AG04450 (cell line): ENCODE data around the gene CEP95. TPM values are rescaled to one million over a fixed set of nuclear protein-coding genes. Genes with fewer than 3 reads are reported as not detected.

Experiments used
- CTCF ChIA-PET: fragments of 300-600, 350-600 bp; formaldehyde crosslinking; extraction: SDS; loops from one replicate; lab custom pipeline; 2022; ENCODE audit warnings: antibody characterized with exemption, inconsistent platforms; lab: Charles Lee
- POLR2A ChIA-PET: fragments of 350-600 bp; formaldehyde crosslinking; extraction: SDS; loops from one replicate; lab custom pipeline; 2021; ENCODE audit warnings: antibody characterized with exemption, inconsistent platforms; lab: Yijun Ruan, JAX
- DNase-seq: peaks from one replicate; pipeline ENCODE4 v3.0.0-alpha.2; 2011; ENCODE audit warnings: low read depth, low spot score
- H3K27ac ChIP-seq: one replicate; pipeline ENCODE4 v1.5.1; 2012; ENCODE audit warnings: low read depth, low read length, control low read depth
- H3K27me3 ChIP-seq: one replicate; pipeline ENCODE4 v1.6.0; 2012; ENCODE audit warnings: low read length; ENCODE audit not compliant: control insufficient read depth, insufficient read depth
- H3K4me3 ChIP-seq: 2 replicates; pipeline ENCODE4 v1.5.1; 2011; ENCODE audit warnings: mild to moderate bottlenecking, low read depth, low read length, control low read depth
- H3K9me3 ChIP-seq: 2 replicates; pipeline ENCODE4 v1.5.1; 2012; ENCODE audit warnings: low read length; ENCODE audit not compliant: control insufficient read depth, insufficient read depth
- CTCF ChIP-seq: IDR thresholded peaks from 2 replicates; pipeline ENCODE4 v1.5.1; 2011; ENCODE audit warnings: low read depth, low read length, control low read depth, inconsistent platforms
- polyA plus RNA-seq: library from polyadenylated mRNA; depleted of rRNA; stranded (reverse); fragments of >200 nt; gene quantifications from 2 replicates; pipeline ENCODE4 v1.2.3, GENCODE V29; 2011

The CEP95 gene
- polyA plus RNA-seq, 1 experiment: 29.8 TPM

- TF ChIP-seq CTCF: no peak
- Histone ChIP-seq H3K9me3 (no peaks in the 10 kb centered on the region), H3K27ac (no peak overlapping the region), H3K27me3 (no peaks in the 10 kb centered on the region), H3K4me3 (no peak overlapping the region)
- DNase-seq: no peak
- CTCF ChIA-PET: interaction anchor here (1.2 kb wide), 1 partner anchor 14 kb away, joined by 3 read pairs; no protein-coding TSS in a partner anchor
- POLR2A ChIA-PET: interaction anchor here (1.1 kb wide), 1 partner anchor 25 kb away, joined by 4 read pairs; the partner anchor contains the start of gene CEP95
Observed at GRCh38 chr17:64531955-64532371, 25.2 kb downstream of the CEP95 start.

- no peak overlapping the region for H3K4me3 ChIP-seq
- TF ChIP-seq CTCF: no peak
- no peak overlapping the region for H3K27ac ChIP-seq
- CTCF ChIA-PET: interaction anchor here (1.2 kb wide), 1 partner anchor 13 kb away, joined by 3 read pairs; no protein-coding TSS in a partner anchor
- POLR2A ChIA-PET: interaction anchor here (1.1 kb wide), 1 partner anchor 26 kb away, joined by 4 read pairs; the partner anchor contains the start of gene CEP95
- H3K9me3 ChIP-seq: no peaks in the 10 kb centered on the region
- DNase-seq: no peak
- H3K27me3 ChIP-seq: no peaks in the 10 kb centered on the region
Observed at GRCh38 chr17:64532409-64532808, 25.6 kb downstream of the CEP95 start.

- CTCF ChIA-PET: no interaction called here
- no peaks in the 10 kb centered on the region for H3K9me3 ChIP-seq
- H3K4me3 ChIP-seq: no peak overlapping the region
- DNase-seq: no peak
- peak overlapping the region; percentile 40 for H3K27ac ChIP-seq
- H3K27me3 ChIP-seq: no peaks in the 10 kb centered on the region
- POLR2A ChIA-PET: interaction anchor here (1.9 kb wide), 1 partner anchor 28 kb away, joined by 7 read pairs; the partner anchor contains the start of genes CEP95 and DDX5
- no peak for TF ChIP-seq CTCF
Observed at GRCh38 chr17:64533784-64534183, 27.0 kb downstream of the CEP95 start.

- Histone ChIP-seq H3K9me3 (no peaks in the 10 kb centered on the region), H3K27me3 (no peaks in the 10 kb centered on the region), H3K27ac (peak overlapping the region; percentile 31), H3K4me3 (no peak overlapping the region)
- CTCF ChIA-PET: no interaction called here
- no peak for DNase-seq
- TF ChIP-seq CTCF: 0 out of 2 replicates have a peak, but pooled peaks have one; percentile 4
- POLR2A ChIA-PET: interaction anchor here (1.9 kb wide), 1 partner anchor 28 kb away, joined by 7 read pairs; the partner anchor contains the start of genes CEP95 and DDX5
Observed at GRCh38 chr17:64534187-64534586, 27.4 kb downstream of the CEP95 start.

- TF ChIP-seq CTCF: no peak
- H3K27ac ChIP-seq: no peak overlapping the region
Observed at GRCh38 chr17:64535357-64535756, 28.6 kb downstream of the CEP95 start.

More at GRCh38 chr17:64535357-64535756, 28.6 kb downstream of the CEP95 start:
- CTCF ChIA-PET: no interaction called here
- POLR2A ChIA-PET: interaction anchor here (0.7 kb wide), 1 partner anchor 29 kb away, joined by 3 read pairs; the partner anchor contains the start of gene CEP95
- Histone ChIP-seq H3K27me3 (no peaks in the 10 kb centered on the region), H3K4me3 (no peak overlapping the region), H3K9me3 (no peaks in the 10 kb centered on the region)
- DNase-seq: no peak
